IPS-NIHi7 (cell line): Measurements from ENCODE around the gene NEAT1.

ENCODE experiments used
- DNase-seq: peaks from one replicate; pipeline ENCODE4 v3.0.0; 2012; ENCODE audit warnings: mixed read lengths; ENCODE audit errors: extremely low spot score

NEAT1 gene

DNA sequence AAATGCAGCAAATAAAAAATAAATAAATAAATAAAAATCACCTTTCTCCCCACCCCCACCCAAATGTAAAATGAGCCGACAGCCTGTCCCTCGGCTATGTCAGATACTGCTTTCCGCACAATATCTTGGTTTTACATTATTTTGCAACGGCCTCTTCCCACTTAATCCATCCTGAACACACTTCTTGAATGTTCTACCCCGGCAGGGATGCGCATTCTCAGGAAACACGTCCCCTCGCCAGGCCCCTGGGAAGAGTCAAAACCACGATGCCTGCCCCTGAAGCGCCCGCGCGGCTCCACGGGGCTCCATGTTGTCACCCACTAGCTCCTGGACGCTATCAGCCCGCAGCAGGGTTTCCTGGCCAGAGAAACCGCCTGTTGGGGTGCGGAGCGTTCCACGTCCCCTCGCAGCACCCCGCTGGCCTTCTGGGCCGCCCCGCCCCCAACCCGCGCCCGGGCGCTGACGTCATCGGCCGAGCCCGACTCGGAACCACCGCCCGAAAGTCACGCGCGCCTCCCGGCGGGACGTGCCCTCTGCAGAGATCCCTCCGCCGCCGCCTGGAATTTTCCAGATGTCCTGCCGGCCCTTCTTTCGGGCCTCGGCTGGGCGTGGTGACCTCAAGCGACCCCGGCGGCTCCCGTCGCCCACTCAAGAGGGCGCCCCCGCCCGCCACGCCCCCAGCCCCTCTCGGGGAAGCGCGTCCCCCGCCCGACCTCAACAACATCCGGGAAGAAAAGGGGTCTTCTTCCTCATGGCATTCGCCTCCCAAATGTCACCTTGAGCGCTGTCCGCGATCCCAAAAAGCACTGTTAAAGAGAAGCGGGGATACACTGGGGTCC lies 585 bp upstream of the NEAT1 start:
- peak; percentile 79 for DNase-seq

DNA sequence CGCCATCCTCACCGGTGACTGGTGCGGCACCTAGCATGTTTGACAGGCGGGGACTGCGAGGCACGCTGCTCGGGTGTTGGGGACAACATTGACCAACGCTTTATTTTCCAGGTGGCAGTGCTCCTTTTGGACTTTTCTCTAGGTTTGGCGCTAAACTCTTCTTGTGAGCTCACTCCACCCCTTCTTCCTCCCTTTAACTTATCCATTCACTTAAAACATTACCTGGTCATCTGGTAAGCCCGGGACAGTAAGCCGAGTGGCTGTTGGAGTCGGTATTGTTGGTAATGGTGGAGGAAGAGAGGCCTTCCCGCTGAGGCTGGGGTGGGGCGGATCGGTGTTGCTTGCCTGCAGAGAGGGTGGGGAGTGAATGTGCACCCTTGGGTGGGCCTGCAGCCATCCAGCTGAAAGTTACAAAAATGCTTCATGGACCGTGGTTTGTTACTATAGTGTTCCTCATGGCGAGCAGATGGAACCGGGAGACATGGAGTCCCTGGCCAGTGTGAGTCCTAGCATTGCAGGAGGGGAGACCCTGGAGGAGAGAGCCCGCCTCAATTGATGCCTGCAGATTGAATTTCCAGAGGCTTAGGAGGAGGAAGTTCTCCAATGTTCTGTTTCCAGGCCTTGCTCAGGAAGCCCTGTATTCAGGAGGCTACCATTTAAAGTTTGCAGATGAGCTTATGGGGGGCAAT lies 1.1 kb downstream of the NEAT1 start:
- no peak for DNase-seq

DNA sequence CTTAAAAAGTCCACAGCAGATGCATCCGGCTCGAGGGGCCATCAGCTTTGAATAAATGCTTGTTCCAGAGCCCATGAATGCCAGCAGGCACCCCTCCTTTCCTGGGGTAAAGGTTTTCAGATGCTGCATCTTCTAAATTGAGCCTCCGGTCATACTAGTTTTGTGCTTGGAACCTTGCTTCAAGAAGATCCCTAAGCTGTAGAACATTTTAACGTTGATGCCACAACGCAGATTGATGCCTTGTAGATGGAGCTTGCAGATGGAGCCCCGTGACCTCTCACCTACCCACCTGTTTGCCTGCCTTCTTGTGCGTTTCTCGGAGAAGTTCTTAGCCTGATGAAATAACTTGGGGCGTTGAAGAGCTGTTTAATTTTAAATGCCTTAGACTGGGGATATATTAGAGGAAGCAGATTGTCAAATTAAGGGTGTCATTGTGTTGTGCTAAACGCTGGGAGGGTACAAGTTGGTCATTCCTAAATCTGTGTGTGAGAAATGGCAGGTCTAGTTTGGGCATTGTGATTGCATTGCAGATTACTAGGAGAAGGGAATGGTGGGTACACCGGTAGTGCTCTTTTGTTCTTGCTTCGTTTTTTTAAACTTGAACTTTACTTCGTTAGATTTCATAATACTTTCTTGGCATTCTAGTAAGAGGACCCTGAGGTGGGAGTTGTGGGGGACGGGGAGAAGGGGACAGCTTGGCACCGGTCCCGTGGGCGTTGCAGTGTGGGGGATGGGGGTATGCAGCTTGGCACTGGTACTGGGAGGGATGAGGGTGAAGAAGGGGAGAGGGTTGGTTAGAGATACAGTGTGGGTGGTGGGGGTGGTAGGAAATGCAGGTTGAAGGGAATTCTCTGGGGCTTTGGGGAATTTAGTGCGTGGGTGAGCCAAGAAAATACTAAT lies 1.9 kb downstream of the NEAT1 start:
- DNase-seq: no peak

DNA sequence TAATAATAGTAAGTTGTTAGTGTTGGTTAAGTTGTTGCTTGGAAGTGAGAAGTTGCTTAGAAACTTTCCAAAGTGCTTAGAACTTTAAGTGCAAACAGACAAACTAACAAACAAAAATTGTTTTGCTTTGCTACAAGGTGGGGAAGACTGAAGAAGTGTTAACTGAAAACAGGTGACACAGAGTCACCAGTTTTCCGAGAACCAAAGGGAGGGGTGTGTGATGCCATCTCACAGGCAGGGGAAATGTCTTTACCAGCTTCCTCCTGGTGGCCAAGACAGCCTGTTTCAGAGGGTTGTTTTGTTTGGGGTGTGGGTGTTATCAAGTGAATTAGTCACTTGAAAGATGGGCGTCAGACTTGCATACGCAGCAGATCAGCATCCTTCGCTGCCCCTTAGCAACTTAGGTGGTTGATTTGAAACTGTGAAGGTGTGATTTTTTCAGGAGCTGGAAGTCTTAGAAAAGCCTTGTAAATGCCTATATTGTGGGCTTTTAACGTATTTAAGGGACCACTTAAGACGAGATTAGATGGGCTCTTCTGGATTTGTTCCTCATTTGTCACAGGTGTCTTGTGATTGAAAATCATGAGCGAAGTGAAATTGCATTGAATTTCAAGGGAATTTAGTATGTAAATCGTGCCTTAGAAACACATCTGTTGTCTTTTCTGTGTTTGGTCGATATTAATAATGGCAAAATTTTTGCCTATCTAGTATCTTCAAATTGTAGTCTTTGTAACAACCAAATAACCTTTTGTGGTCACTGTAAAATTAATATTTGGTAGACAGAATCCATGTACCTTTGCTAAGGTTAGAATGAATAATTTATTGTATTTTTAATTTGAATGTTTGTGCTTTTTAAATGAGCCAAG lies 2.7 kb downstream of the NEAT1 start:
- no peak for DNase-seq

DNA sequence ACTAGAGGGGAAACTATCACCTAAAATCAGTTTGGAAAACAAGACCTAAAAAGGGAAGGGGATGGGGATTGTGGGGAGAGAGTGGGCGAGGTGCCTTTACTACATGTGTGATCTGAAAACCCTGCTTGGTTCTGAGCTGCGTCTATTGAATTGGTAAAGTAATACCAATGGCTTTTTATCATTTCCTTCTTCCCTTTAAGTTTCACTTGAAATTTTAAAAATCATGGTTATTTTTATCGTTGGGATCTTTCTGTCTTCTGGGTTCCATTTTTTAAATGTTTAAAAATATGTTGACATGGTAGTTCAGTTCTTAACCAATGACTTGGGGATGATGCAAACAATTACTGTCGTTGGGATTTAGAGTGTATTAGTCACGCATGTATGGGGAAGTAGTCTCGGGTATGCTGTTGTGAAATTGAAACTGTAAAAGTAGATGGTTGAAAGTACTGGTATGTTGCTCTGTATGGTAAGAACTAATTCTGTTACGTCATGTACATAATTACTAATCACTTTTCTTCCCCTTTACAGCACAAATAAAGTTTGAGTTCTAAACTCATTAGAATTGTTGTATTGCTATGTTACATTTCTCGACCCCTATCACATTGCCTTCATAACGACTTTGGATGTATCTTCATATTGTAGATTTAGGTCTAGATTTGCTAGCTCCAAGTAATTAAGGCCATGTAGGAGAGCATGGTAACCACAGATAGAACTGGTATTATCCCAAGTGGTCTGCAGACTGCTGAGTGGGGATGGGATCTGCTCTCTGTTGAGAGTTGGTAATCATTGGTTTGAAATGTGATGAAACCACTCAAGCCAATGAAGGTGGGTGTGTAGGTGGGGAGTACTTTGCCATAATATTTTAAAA lies 3.6 kb downstream of the NEAT1 start:
- no peak for DNase-seq

DNA sequence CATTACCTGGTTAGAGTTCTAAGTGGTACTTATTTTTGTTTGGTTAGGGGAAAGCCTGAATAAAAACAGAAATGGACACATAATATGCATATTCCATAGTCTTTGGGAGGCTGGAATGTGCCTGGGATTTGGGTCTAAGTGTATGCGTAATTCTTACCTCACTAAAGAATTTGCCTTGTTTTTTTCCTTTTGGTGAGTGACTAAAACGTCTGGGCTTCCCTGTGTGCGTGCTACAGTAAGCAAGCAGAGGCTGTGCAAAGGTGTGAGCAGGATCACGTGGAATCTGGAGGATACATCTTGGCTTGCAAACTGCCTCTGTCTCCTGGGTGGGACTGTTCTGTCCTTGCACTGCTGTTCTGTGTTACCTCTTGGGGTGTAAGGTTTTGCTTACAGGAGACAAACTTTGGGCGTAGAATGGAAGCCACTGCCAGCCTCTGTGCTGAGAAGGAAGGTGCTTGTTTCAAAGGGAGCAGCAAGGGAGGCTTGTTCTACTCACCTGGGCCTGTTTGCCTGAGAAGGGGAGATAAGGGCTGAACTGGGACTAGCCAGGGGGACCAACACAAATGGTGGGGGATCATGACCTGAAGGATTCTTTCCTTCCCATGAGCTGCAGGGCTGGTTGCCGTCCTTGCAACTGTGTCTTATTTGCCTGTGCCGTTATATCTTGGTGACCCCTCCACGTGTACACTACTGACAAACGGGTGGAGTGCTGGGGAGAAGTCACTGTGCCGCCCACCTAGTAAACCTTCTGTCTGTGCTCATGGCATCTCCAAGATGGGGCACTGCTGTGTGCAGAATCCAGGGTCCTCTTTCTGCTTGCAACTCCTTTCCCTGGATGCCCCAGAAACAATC lies 4.5 kb downstream of the NEAT1 start:
- DNase-seq: no peak

DNA sequence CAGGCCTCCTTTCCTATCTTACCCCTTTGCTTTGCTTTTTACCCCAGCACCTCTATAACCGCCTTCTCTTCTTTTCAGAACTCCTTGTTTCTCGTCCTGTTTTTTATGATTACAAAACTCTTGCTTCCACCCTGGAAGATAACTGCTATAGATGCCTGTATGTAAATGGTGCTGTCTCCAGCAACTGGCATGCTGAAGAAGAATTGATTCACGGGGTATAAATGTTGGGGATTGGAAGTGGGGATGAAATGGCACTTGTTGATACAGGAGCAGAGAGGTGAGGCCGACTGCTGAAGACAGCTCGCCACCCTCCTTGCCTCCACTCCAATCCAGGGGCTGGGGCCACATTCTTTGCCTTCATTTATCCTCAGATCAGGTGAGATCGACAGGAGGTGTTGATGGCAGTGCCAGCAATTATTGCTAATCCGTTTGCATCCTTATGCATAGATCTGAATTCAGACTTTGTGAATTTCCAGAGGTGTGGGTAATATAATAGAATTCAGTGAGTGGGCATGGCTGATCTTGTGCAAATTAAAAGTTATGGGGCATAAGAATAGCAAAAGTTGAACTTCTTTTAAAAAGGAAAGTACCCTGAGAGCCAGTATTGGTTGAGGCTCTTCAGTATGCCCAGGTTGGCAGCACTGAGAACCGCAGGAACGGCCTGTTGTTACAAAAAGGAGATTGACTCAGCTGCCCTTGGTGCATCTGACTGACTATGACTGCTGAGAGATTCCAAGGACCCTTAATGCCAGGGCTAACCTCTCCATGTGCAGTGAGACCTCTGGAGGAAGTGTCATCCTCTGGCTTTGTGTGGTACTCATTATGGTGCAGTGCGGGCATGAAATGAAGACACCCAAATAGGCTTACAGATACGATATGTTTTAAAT lies 5.3 kb downstream of the NEAT1 start:
- no peak for DNase-seq

DNA sequence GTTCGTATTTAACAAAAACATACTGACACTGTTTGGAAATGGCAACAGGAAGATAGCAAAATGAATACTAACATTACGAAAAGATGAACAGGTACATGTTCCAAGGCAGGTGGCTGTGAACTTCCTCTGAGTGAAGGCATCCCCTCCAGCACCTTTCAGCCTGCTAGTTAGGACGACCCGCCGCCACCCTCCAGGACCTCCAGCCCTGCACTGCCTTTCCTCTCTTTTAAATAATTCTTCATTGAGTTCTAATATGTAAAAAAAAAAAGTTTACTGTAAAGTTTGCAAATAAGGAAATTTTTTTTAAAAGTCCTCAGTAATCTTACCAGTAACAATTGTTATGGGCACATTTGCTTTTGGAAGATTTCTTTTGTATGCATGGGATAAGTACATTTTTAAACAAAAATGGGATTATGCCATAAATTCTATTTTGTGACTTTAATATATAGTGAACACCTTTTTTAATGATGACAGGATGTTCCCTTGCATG lies 6.0 kb downstream of the NEAT1 start:
- no peak for DNase-seq

DNA sequence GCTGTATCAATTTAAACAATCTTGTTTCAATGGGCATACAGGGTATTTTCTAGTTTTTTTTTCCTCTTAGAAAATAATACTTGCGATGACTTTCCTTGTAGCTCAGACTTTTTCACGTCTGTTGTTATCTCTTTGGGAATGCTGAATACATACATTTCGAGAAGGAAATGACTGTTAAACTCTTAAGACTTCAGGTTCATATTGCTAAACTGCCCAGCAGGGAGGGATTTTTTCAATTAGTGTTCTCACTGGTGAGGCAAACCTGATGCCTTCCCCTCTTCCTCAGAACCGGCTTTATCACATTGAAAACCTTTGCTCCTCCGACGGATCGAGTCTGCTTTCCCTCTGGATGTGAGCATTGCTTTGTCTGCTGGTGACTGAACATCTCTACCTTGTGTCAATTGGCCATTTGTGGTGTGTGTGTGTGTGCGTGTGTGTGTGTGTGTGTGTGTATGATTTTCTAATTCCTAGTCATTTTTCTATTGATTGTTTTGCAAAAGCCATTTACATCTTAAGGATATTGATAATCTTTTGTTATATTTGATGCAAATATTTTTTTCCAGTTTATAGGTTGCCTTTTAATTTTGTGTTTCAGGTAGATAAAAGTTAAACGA lies 6.6 kb downstream of the NEAT1 start:
- no peak for DNase-seq

DNA sequence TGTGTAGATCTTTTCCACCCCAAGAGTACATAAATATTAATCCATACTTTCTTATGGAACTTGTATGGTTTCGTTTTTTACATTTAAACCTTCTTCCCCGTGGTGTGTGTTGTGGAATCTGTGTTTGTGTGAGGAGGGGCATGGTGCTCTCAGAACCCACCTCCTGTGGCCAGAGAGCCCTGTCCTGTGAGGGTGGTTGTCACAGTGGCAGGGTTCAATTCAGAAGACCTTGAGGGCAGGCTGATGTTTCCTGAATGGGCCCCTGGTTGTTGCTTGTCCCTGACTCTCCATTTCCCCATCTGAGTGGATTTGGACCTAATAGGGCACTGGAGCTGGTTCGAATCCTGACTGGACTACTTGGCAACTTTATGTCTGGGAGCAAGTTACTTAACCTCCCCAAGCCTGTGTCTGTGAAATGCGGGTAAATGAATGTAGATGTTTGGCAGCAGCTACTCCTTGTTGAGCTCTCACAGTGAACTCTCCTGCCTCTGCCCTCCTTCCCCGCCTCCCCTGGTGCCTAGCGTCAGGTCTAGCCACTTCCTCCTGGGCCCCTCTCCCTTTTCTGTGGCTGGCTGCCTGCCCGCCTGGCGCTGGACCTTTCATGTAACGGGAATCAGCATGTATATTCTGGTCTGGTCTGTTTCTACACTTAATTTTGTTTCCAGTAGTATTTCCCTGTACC lies 7.3 kb downstream of the NEAT1 start:
- no peak for DNase-seq

DNA sequence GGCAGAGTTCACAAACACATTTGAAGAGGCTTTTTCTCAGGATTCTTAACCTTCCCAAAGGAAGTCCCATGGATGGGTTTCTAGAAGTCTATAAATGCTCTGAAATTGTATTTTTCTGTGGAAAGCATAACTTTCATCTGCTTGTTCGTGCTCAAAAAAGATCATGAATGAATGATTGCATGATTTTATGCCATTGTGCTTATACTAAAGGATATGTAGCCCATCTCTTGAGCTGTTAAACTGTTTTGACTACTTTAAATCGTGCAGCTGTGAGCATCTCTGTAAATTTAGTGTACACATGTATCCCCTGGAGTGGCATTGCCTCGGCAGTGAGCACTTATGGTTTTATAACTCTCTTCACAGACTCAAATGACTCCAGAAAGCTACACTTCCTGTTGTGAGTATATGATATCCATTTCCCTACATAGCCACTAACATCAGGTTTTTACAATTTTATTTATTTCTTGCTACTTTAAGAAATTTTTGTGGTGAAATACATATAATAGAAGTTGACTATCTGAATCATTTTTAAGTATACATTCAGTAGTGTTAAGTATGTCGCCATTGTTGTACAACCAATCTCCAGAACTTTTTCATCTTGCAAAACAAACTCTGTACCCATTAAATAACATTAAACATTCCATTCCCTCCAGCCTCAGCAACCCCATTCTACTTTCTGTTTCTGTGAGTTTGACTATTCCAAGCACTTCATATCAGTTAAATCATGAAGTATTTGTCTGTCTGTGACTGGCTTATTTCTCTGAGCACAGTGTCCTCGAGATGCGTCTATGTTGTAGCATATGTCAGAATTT lies 8.0 kb downstream of the NEAT1 start:
- DNase-seq: no peak

DNA sequence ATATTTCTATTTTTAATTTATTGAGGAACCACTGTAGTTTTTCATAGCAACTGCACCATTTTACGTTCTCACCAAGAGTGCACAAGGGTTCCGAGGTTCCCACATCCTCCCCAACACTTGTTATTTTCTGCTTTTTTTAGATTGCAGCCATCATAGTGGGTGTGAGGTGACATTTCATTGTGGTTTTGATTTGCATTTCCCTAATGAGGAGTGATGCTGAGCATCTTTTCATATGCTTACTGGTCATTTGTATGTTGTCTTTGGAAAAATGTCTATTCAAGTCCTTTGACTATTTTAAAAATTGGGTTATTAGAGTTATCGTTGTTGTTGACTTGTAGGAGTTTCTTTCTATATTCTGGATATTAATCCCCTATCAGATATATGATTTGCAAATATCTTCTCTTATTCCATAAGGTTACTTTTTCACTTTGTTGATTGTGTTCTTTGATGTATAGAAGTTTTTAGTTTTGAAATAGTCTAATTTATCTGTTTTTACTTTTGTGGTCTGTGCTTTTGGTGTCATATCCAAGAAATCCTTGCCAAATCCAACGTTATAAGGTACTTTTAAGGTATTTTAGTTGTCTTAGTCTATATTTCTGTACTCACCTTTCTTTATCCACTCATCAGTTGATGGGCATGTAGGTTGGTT lies 9.0 kb downstream of the NEAT1 start:
- DNase-seq: no peak

DNA sequence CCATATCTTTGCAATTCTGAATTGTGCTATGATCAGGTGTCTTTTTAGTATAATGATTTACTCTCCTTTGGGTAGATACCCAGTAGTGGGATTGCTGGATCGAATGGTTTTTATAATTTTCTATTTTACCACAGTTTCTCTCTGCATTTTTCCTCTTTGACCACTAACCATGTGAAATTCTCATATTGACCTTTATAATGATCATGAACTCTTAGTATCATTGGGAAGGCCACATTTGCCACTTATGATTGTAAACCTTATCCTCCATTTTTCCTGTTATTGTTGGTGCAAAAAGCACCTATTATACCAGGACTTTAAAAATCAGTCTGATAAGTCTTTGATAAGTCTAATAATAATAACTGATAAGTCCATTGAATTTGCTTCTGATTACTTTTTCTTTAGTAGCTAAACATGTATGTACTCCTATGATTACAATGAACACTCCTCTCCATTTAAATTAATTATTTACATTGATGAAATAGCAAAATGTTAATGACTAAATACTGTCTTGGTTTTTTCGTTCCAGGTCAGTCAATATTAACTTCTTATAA lies 9.6 kb downstream of the NEAT1 start:
- no peak for DNase-seq

DNA sequence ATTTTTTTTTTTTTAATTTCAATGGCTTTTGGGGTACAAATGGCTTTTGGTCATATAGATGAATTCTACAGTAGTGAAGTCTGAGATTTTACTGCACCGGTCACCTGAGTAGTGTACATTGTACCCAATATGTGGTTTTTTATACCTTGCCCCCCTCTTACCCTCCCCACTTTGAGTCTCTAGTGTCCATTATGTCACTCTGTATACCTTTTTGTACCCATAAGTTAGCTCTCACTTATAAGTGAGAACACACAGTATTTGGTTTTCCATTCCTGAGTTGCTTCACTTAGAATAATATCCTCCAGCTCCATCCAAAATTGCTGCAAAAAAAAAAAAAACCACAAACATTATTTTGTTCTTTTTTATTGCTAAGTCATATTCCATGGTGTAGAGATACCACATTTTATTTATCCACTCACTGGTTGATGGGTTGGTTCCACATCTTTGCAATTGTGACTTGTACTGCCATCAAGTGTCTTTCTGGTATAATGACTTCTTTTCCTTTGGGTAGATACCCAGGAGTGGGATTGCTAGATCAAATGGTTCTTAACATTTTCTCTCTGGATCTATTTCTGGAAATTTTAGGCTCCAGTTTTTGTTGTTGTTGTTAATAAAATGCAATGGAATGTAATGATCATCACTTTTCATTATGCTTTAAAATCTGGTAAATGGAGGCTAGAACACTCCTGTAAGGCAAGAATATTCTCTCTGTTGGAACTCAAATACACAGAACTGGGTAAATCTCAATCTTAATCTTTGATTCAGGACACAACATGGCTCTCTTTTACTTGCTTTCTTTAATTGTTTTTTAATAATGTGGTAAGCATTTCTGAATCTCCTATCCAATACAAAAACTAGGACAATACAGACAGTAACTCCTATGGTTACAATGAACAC lies 10.3 kb downstream of the NEAT1 start:
- DNase-seq: no peak
